Activated naive CD8-positive, alpha-beta T cell treated with anti-CD3 and anti-CD28 coated beads, Interleukin-2, amount 50 U/mL, for 24 hours (primary cell): ENCODE measurements around the gene EPHX1.

ENCODE experiments used
- ATAC-seq: fragments of 150-1000 bp; cut with Tn5 transposase; one replicate; pipeline ENCODE4 v1.10.0; 2021
- DNase-seq: peaks from one replicate; pipeline ENCODE4 v3.0.0; 2021
- H3K27ac Mint-ChIP-seq: one replicate; pipeline ENCODE4 v1.8.0; 2021; ENCODE audit warnings: mild to moderate bottlenecking, mixed read lengths
- H3K27me3 Mint-ChIP-seq: one replicate; pipeline ENCODE4 v1.8.0; 2021; ENCODE audit warnings: mixed read lengths
- H3K36me3 Mint-ChIP-seq: one replicate; pipeline ENCODE4 v1.8.0; 2021; ENCODE audit warnings: low read depth, mixed read lengths
- H3K4me1 Mint-ChIP-seq: one replicate; pipeline ENCODE4 v1.8.0; 2021; ENCODE audit warnings: mixed read lengths
- H3K4me3 Mint-ChIP-seq: one replicate; pipeline ENCODE4 v1.8.0; 2021; ENCODE audit warnings: mild to moderate bottlenecking, moderate library complexity, mixed read lengths
- H3K9me3 Mint-ChIP-seq: one replicate; pipeline ENCODE4 v1.8.0; 2021; ENCODE audit warnings: mixed read lengths

EPHX1 gene

GRCh38 chr1:225866061-225866837, 56.3 kb downstream of the EPHX1 start:
- peak; percentile 98 for ATAC-seq
- H3K4me3 Mint-ChIP-seq, result peak overlapping the region; percentile 29

GRCh38 chr1:225866981-225867380, 57.1 kb downstream of the EPHX1 start:
- no peaks in the 10 kb centered on the region for H3K9me3 Mint-ChIP-seq
- no peak overlapping the region for H3K27ac Mint-ChIP-seq
- H3K4me3 Mint-ChIP-seq, result no peak overlapping the region
- peaks cover 31% of the 10 kb centered on the region for H3K36me3 Mint-ChIP-seq
- H3K27me3 Mint-ChIP-seq, result no peaks in the 10 kb centered on the region
- DNase-seq (no peak), ATAC-seq (no peak)
- peaks cover 46% of the 10 kb centered on the region for H3K4me1 Mint-ChIP-seq

More at GRCh38 chr1:225866061-225866837, 56.3 kb downstream of the EPHX1 start:
- Mint-ChIP-seq H3K27ac (peak overlapping the region; percentile 28), H3K9me3 (no peaks in the 10 kb centered on the region), H3K27me3 (no peaks in the 10 kb centered on the region), H3K36me3 (peaks cover 27% of the 10 kb centered on the region), H3K4me1 (peaks cover 40% of the 10 kb centered on the region)
- peak; percentile 71 for DNase-seq

GRCh38 chr1:225868631-225869330, 58.9 kb downstream of the EPHX1 start:
- Mint-ChIP-seq H3K27ac (no peak overlapping the region), H3K9me3 (no peaks in the 10 kb centered on the region), H3K36me3 (peaks cover 27% of the 10 kb centered on the region), H3K27me3 (no peaks in the 10 kb centered on the region), H3K4me3 (no peak overlapping the region), H3K4me1 (peaks cover 55% of the 10 kb centered on the region)
- DNase-seq, result no peak
- ATAC-seq, result no peak

- Mint-ChIP-seq H3K4me1 (peaks cover 43% of the 10 kb centered on the region), H3K36me3 (peaks cover 19% of the 10 kb centered on the region), H3K9me3 (no peaks in the 10 kb centered on the region), H3K27ac (no peak overlapping the region), H3K27me3 (no peaks in the 10 kb centered on the region), H3K4me3 (no peak overlapping the region)
- DNase-seq (no peak), ATAC-seq (no peak)
These were observed 61.0 kb downstream of the EPHX1 start for GRCh38 chr1:225870911-225871310.

GRCh38 chr1:225871359-225872074, 61.6 kb downstream of the EPHX1 start:
- Mint-ChIP-seq H3K4me1 (peaks cover 43% of the 10 kb centered on the region), H3K27ac (no peak overlapping the region), H3K4me3 (no peak overlapping the region), H3K9me3 (no peaks in the 10 kb centered on the region), H3K27me3 (no peaks in the 10 kb centered on the region), H3K36me3 (peaks cover 16% of the 10 kb centered on the region)
- ATAC-seq, result no peak
- no peak for DNase-seq

- Mint-ChIP-seq H3K4me1 (peaks cover 41% of the 10 kb centered on the region), H3K4me3 (no peak overlapping the region), H3K9me3 (no peaks in the 10 kb centered on the region), H3K27me3 (no peaks in the 10 kb centered on the region), H3K27ac (no peak overlapping the region), H3K36me3 (peaks cover 19% of the 10 kb centered on the region)
- DNase-seq (no peak), ATAC-seq (no peak)
These were observed 62.1 kb downstream of the EPHX1 start for GRCh38 chr1:225872075-225872430.

- H3K4me1 Mint-ChIP-seq, result peaks cover 44% of the 10 kb centered on the region
- no peak for DNase-seq
- H3K4me3 Mint-ChIP-seq, result no peak overlapping the region
- peaks cover 18% of the 10 kb centered on the region for H3K36me3 Mint-ChIP-seq
- no peaks in the 10 kb centered on the region for H3K27me3 Mint-ChIP-seq
- H3K9me3 Mint-ChIP-seq, result no peaks in the 10 kb centered on the region
- H3K27ac Mint-ChIP-seq, result no peak overlapping the region
- ATAC-seq, result no peak
These were observed 63.4 kb downstream of the EPHX1 start for GRCh38 chr1:225873281-225873850.

GRCh38 chr1:225874431-225874830, 64.5 kb downstream of the EPHX1 start:
- no peak for ATAC-seq
- Mint-ChIP-seq H3K9me3 (no peaks in the 10 kb centered on the region), H3K4me1 (peaks cover 50% of the 10 kb centered on the region), H3K4me3 (no peak overlapping the region), H3K27ac (no peak overlapping the region), H3K27me3 (no peaks in the 10 kb centered on the region), H3K36me3 (peaks cover 15% of the 10 kb centered on the region)
- no peak for DNase-seq

GRCh38 chr1:225875044-225875815, 65.3 kb downstream of the EPHX1 start:
- ATAC-seq (no peak), DNase-seq (no peak)
- H3K36me3 Mint-ChIP-seq, result peaks cover 15% of the 10 kb centered on the region
- no peaks in the 10 kb centered on the region for H3K9me3 Mint-ChIP-seq
- no peaks in the 10 kb centered on the region for H3K27me3 Mint-ChIP-seq
- no peak overlapping the region for H3K27ac Mint-ChIP-seq
- H3K4me3 Mint-ChIP-seq, result no peak overlapping the region
- H3K4me1 Mint-ChIP-seq, result peaks cover 58% of the 10 kb centered on the region

- Mint-ChIP-seq H3K9me3 (no peaks in the 10 kb centered on the region), H3K4me1 (peaks cover 65% of the 10 kb centered on the region), H3K27me3 (no peaks in the 10 kb centered on the region), H3K27ac (no peak overlapping the region), H3K4me3 (no peak overlapping the region), H3K36me3 (peaks cover 7% of the 10 kb centered on the region)
- no peak for ATAC-seq
- DNase-seq, result no peak
These were observed 67.1 kb downstream of the EPHX1 start for GRCh38 chr1:225876900-225877510.

- Mint-ChIP-seq H3K4me3 (no peak overlapping the region), H3K9me3 (no peaks in the 10 kb centered on the region), H3K27me3 (no peaks in the 10 kb centered on the region), H3K4me1 (peaks cover 60% of the 10 kb centered on the region), H3K27ac (peak overlapping the region; percentile 7), H3K36me3 (peaks cover 7% of the 10 kb centered on the region)
- DNase-seq, result peak; percentile 42
- ATAC-seq, result no peak
These were observed 67.7 kb downstream of the EPHX1 start for GRCh38 chr1:225877580-225877979.

GRCh38 chr1:225878282-225878681, 68.4 kb downstream of the EPHX1 start:
- H3K27ac Mint-ChIP-seq, result no peak overlapping the region
- DNase-seq (no peak), ATAC-seq (no peak)
- H3K4me3 Mint-ChIP-seq, result no peak overlapping the region
- no peaks in the 10 kb centered on the region for H3K9me3 Mint-ChIP-seq
- H3K27me3 Mint-ChIP-seq, result no peaks in the 10 kb centered on the region
- H3K36me3 Mint-ChIP-seq, result peaks cover 7% of the 10 kb centered on the region
- H3K4me1 Mint-ChIP-seq, result peaks cover 58% of the 10 kb centered on the region

GRCh38 chr1:225879521-225880221, 69.7 kb downstream of the EPHX1 start:
- Mint-ChIP-seq H3K4me3 (peak overlapping the region; percentile 87), H3K4me1 (peaks cover 63% of the 10 kb centered on the region), H3K27me3 (no peaks in the 10 kb centered on the region), H3K36me3 (peaks cover 7% of the 10 kb centered on the region), H3K27ac (no peak overlapping the region), H3K9me3 (no peaks in the 10 kb centered on the region)
- peak; percentile 20 for ATAC-seq
- DNase-seq, result peak; percentile 28
